ENCODE data around the gene CUEDC1. TPM values are rescaled to one million over a fixed set of nuclear protein-coding genes. Genes with fewer than 3 reads are reported as not detected.

Gene CUEDC1
- polyA plus RNA-seq, 2 of the 4 experiments (the other 2 are of a cell fraction): 44.3 to 90.6 TPM

DNA sequence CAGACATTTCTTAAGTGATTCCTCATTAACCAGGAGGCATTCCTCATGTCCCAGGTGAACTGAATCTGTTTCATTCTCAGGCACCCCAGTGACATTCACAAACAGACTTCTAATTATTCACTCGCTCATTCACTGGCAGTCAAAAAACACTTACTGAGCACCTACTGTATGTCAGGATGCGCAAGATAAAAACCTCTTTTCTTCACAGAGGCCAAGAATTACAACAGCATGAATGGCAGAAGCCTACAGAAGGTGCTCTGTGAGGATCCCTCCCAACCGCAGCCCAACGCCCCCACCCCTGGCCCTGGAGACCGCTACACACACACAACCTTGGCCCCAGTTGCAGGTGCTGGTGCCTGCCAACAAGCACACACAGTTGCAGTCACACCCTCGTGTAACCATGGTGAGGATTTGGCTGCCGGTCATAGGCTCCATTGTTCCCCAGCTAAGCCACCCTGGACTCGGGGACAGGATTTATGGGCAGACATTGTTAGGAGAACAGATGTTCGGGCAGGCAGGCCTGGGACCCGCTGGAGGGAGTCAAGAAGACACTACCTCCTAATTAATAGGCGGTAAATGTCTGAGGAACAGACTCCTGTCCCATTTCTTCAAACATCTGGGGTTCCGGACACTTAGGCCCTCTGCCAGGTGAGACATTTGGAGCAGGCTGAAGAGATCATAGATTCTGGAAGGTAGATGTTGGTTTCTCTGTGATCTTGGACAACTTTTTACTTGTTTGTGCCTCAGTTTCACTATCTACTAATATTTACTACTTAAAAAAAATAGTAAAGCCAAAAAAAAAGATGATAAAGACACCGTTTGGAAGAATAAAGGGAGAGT lies 43.2 kb downstream of the CUEDC1 start:
- no peak overlapping the region for H3K4me3 ChIP-seq
- peak overlapping the region; percentile 40 for H3K4me2 ChIP-seq
- peak in 1 of 2 experiments; percentile 59 for DNase-seq (ENCODE audit: low read depth in 1 of 2, low spot score in 1 of 2)
- no peaks in the 10 kb centered on the region for H3K9me3 ChIP-seq
- ATAC-seq: peak; percentile 15 to 35; a peak in 4 of 6 replicates
- ChIA-PET POLR2A (no interaction called here), CTCF (interaction anchor here (0.6 to 1.3 kb wide), 4 partner anchors 13 to 102 kb away, joined by 3 to 7 read pairs (median 4); no protein-coding TSS in a partner anchor)
- peaks cover 64% of the 10 kb centered on the region for H3K4me1 ChIP-seq
- no peak for FAIRE-seq
- 60% methylated on average over 13 of the region's 13 CpGs for WGBS (ENCODE audit: missing lambda C conversion rate)
- H3K27ac ChIP-seq: peak overlapping the region; percentile 39 to 74; a peak in 5 of 6 replicates
- TF ChIP-seq TFCP2L1 (CRISPR knock-in tag; IDR thresholded peaks at IDR 0.05): no peak
- TF ChIP-seq HDAC2 (IDR thresholded peaks at IDR 0.05): no peak
- TF ChIP-seq, protein P1, sequence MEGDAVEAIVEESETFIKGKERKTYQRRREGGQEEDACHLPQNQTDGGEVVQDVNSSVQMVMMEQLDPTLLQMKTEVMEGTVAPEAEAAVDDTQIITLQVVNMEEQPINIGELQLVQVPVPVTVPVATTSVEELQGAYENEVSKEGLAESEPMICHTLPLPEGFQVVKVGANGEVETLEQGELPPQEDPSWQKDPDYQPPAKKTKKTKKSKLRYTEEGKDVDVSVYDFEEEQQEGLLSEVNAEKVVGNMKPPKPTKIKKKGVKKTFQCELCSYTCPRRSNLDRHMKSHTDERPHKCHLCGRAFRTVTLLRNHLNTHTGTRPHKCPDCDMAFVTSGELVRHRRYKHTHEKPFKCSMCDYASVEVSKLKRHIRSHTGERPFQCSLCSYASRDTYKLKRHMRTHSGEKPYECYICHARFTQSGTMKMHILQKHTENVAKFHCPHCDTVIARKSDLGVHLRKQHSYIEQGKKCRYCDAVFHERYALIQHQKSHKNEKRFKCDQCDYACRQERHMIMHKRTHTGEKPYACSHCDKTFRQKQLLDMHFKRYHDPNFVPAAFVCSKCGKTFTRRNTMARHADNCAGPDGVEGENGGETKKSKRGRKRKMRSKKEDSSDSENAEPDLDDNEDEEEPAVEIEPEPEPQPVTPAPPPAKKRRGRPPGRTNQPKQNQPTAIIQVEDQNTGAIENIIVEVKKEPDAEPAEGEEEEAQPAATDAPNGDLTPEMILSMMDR (IDR thresholded peaks at IDR 0.05): no peak
- TF ChIP-seq, protein P2, sequence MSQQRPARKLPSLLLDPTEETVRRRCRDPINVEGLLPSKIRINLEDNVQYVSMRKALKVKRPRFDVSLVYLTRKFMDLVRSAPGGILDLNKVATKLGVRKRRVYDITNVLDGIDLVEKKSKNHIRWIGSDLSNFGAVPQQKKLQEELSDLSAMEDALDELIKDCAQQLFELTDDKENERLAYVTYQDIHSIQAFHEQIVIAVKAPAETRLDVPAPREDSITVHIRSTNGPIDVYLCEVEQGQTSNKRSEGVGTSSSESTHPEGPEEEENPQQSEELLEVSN (IDR thresholded peaks at IDR 0.05; ENCODE audit: borderline replicate concordance, low read depth): no peak
- TF ChIP-seq HOXB13 (CRISPR knock-in tag; IDR thresholded peaks at IDR 0.05; ENCODE audit: low read depth): no peak
- no peak for TF ChIP-seq ESRRA (IDR thresholded peaks at IDR 0.05; ENCODE audit: borderline replicate concordance, low read length)
- TF ChIP-seq, protein P3, sequence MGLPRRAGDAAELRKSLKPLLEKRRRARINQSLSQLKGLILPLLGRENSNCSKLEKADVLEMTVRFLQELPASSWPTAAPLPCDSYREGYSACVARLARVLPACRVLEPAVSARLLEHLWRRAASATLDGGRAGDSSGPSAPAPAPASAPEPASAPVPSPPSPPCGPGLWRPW (IDR thresholded peaks at IDR 0.05): no peak
- TF ChIP-seq CEBPB (IDR thresholded peaks at IDR 0.05): no peak
- no peak for TF ChIP-seq KDM5A (IDR thresholded peaks at IDR 0.05)
- no peak for TF ChIP-seq JUN (IDR thresholded peaks at IDR 0.05)
- no peak for TF ChIP-seq ZNF302 (CRISPR knock-in tag; IDR thresholded peaks at IDR 0.05)
- no peak for TF ChIP-seq HOXA7 (CRISPR knock-in tag; IDR thresholded peaks at IDR 0.05)
- TF ChIP-seq, protein P4, sequence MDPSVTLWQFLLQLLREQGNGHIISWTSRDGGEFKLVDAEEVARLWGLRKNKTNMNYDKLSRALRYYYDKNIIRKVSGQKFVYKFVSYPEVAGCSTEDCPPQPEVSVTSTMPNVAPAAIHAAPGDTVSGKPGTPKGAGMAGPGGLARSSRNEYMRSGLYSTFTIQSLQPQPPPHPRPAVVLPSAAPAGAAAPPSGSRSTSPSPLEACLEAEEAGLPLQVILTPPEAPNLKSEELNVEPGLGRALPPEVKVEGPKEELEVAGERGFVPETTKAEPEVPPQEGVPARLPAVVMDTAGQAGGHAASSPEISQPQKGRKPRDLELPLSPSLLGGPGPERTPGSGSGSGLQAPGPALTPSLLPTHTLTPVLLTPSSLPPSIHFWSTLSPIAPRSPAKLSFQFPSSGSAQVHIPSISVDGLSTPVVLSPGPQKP (IDR thresholded peaks at IDR 0.05; ENCODE audit: low read depth, low read length): no peak
- no peak for TF ChIP-seq EHF (CRISPR knock-in tag; IDR thresholded peaks at IDR 0.05)
- no peak for TF ChIP-seq FOSL2 (IDR thresholded peaks at IDR 0.05)
- no peak for TF ChIP-seq FOSL2 (CRISPR knock-in tag; IDR thresholded peaks at IDR 0.05)
- TF ChIP-seq, protein P5, sequence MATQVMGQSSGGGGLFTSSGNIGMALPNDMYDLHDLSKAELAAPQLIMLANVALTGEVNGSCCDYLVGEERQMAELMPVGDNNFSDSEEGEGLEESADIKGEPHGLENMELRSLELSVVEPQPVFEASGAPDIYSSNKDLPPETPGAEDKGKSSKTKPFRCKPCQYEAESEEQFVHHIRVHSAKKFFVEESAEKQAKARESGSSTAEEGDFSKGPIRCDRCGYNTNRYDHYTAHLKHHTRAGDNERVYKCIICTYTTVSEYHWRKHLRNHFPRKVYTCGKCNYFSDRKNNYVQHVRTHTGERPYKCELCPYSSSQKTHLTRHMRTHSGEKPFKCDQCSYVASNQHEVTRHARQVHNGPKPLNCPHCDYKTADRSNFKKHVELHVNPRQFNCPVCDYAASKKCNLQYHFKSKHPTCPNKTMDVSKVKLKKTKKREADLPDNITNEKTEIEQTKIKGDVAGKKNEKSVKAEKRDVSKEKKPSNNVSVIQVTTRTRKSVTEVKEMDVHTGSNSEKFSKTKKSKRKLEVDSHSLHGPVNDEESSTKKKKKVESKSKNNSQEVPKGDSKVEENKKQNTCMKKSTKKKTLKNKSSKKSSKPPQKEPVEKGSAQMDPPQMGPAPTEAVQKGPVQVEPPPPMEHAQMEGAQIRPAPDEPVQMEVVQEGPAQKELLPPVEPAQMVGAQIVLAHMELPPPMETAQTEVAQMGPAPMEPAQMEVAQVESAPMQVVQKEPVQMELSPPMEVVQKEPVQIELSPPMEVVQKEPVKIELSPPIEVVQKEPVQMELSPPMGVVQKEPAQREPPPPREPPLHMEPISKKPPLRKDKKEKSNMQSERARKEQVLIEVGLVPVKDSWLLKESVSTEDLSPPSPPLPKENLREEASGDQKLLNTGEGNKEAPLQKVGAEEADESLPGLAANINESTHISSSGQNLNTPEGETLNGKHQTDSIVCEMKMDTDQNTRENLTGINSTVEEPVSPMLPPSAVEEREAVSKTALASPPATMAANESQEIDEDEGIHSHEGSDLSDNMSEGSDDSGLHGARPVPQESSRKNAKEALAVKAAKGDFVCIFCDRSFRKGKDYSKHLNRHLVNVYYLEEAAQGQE (IDR thresholded peaks at IDR 0.05): no peak
